HG03135 (cell line): Measurements from ENCODE around the gene WFDC8.
"Not testable (repeated sequence)": the region's sequence is repeated elsewhere in the genome, so short reads cannot be mapped to it uniquely, and the experiment has no call there.

ENCODE experiments used
- ATAC-seq: cut with Tn5 transposase; IDR thresholded peaks from one replicate; pipeline ENCODE4 v1.9.1; 2021; ENCODE audit warnings: mild to moderate bottlenecking, moderate library complexity; ENCODE audit not compliant: unreplicated experiment

Gene WFDC8

DNA sequence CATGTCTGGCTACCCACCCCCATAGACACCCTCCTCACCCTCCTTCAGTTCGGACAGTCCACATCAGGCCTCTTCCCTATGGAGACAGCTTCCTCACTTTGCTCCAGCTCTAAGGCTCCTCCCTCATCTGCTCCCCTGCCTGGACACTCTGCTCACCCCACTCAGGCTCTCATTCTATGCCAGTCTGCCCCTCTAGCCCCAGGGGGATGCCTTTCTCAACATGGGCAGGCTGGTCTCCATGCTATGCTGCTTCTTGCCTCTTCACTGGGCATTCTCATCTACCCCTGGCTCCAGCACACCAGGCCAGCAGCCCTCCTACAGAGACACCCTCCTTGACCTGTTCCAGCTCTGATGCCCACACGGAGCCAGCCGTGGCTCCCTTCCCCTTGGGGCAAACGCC lies at the start of gene WFDC8:
Gene WFDC8 (minus strand): TSS at position 101 of the 400 bp plus-strand sequence. CDS start 37 bp downstream, at position 64.
- ATAC-seq = no peak

DNA sequence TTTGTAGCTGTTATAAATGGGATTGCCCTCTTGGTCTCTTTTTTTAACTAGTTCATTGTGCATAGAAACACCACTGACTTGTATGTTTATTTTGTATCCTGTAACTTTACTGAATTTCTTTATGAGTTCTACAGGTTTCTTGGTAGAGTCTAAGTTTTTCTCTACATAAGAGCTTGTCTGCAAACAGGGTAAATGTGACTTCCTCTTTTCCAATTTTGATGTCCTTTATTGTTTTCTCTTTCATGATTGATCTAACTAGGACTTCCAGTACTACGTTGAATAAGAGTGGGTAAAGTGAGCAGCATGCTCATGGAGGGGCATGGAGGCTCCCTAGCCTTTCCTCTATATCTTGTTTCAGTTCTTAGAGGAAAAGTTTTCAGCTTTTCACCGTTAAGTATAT lies 47.5 kb upstream of the WFDC8 start:
- no peak for ATAC-seq

DNA sequence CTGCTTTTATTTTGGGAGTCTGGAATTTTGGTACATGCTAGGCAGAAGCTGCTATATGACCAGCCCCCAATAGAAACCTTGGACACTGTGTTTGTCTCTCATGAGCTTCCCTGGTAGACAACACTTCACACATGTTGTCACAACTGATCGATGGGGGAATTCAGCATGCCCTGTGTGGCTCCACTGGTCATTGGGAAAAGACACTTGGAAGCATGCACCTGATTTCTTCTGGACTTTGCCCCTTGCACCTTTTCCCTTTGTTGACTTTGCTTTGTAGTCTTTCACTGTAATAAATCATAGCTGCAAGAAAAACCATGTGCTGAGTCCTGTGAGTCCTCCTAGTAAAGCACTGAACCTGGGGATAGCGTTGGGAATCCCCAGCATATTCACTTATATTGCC lies 42.5 kb upstream of the WFDC8 start:
- no peak for ATAC-seq

DNA sequence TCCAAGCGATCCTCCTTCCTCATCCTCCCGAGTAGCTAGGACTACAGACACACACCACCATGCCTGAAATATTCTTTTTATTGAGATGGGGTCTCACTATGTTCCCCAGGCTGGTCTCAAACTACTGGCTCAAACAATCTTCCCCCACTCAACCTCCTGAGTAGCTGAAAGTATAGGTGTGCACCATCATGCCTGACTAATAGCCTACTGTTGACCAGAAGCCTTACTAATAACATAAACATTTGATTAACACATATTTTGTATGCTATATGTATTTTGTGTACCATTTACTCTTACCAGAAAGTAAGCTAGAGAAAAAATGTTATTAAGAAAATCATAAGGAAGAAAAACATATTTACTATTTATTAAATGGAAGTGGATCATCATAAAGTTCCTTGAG lies 38.5 kb upstream of the WFDC8 start:
- no peak for ATAC-seq

DNA sequence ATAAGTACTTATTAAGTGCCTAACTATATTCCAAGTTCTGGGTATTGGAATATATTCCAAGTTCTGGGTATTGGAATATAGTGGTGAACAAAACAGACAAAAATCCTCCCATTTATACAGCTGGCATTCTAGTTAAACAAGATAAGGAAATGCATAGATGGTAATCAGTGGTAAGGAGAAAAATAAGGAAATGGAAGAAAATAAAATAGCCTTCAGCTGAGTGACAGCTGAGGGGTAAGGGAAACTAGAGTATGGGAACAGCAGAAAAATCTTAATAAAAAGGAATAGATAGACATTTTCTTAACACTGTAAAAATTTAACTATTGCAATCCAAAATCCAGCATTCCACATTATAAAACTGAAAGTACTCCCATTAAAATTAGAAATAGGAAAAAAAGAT lies 33.2 kb upstream of the WFDC8 start:
- ATAC-seq = no peak

DNA sequence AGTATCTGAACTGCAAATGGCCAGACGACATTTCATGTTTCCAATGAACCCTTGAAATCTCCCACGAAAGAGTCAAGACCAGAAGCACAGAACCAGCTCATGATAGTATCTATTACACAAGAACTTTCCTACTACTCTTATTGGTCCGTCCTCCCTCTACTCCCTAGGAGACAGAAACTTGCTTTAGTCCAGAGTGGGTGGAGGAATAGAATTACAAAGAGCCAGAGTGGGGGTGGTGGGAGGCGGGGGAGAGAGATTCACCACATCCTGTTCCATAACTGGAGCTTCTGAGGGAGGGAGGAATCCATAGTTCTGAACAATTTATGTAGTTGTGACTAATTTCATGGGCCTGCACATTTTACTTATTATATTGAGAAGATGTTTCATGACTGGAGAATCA lies 32.0 kb upstream of the WFDC8 start:
- no peak for ATAC-seq

DNA sequence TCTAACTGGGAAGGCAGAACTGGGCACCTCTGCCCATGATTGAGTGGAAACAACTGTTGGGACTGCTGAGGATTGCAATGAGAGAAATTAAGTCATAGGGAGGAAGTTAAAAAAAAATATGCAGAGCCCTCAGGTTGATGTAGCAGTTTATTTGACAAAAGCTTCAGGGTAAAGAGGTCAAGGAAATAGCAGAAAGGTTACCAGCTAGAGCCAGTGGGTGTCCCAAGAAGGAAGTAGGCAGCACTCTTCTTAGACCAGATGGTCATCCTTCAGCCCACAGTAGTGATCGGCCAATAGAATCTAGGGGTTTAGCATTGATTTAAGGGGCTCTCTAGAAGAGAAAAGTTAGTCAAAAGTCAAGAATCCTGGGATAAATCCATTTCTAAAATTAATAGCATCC lies 28.7 kb upstream of the WFDC8 start:
- ATAC-seq = no peak

DNA sequence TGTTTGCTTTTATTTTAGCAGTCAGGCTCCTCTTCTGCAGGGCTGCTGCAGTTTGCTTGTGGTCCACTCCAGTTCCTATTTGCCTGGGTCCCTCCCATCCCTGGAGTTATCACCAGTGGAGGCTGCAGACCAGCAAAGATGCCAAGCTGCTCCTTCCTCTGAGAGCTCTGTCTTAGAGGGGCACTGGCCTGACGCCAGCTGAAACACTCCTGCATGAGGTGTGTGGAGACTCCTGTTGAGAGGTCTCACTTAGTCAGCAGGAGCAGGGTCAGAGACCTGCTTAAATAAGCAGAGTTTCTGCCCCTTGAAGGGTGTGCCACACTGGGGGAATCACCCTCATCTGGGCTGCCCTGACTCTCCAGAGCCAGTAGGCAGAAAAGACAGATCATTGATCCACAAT lies 16.2 kb upstream of the WFDC8 start:
- ATAC-seq = no peak

DNA sequence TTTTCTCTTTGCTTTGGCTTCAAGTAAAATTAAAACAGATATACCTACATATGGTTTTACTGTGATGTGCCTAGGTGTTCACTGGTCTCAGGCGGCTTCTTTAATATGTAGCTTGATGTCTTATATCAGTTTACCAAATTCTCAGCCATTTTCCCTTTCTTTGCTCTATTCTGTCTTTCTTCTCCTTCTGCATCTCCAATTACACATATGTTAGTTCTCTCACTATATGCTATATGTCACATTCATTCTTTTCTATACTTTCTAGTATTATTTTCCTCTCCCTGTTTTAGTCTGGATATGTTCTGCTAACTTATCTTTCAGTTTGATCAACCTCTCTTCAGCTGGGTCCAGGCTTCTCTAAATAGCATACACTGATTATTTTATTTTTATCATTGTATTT lies 14.4 kb upstream of the WFDC8 start:
- no peak for ATAC-seq

DNA sequence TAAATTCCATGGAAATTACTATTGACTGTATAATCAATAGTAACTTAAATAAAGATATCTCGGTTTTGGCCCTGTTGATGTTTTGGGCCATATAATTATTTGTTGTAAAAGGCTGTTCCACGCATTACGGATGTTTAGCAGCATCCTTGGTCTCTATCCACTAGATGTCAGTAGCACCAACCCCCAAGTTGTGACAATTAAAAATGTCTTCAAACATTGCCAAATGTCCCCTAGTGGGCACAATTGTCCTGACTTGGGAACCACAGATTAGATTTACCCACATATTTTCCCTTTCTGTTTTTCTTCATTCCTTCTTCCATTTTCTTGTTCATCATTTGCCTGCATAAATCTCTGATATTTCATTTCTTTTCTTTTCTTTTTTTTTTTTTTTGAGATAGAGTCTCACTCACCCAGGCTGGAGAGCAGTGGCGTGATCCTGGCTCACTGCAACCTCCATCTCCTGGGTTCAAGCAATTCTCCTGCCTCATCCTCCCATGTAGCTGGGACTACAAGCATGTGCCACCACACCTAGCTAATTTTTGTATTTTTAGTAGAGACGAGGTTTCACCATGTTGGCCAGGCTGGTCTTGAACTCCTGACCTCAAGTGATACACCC lies 13.6 kb upstream of the WFDC8 start:
- no peak for ATAC-seq

DNA sequence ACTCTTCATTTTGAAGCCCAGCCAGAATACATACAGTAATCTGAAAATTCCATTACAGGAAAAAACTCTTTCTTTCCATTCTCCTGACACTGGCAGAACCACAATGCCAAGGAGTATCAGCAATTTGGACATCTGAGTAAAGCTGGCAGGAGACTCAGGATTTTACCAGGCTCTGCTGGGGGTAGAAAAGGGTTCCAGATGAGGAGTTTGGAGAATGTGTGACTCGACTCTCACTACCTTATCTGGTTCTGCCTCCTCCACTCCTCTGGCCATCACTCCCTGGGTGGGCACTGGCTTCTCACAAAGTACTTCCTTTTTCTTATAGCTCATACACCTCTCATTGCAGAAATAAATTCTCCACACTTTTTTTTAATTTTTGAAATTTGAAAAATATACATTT lies 10.6 kb upstream of the WFDC8 start:
- ATAC-seq = no peak

DNA sequence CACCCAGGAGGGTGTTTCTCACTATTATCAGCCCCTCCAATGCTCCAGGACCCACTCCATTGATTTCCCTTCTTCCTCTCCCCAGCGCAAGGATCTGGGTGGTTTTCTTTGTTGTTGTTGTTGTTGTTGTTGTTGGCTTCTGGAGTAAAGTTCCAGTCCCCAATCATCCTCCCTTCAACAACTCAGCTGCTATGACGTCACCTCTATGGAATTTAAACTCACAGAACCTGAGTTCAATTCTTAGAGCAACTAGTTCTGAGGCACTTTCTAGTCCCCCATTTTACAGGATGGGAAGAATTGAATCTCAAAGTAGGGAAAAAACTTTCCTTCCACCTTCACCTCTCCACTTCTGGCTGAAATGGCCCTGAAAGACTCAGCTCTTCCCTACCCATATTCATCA lies 9.7 kb upstream of the WFDC8 start:
- ATAC-seq = no peak

DNA sequence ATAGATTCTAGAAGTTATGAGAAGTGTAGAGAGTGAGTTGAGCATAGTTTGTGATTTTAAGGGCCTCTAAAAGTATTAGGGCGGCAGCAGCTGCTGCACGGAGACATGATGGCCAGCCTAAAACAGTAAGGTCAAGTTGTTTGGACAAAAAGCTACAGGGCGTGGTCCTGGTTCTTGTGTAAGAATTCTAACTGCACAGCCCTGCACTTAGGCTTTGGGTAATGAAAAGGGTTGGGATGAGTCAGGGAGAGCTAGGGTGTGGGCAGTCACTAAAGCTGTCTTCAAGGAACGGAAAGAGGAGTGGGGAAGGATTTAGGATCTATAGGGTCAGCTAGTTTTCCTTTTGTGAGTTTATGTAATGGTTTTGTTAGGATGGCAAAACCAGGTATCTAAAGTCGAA lies 6.9 kb upstream of the WFDC8 start:
- ATAC-seq = not testable (repeated sequence)

DNA sequence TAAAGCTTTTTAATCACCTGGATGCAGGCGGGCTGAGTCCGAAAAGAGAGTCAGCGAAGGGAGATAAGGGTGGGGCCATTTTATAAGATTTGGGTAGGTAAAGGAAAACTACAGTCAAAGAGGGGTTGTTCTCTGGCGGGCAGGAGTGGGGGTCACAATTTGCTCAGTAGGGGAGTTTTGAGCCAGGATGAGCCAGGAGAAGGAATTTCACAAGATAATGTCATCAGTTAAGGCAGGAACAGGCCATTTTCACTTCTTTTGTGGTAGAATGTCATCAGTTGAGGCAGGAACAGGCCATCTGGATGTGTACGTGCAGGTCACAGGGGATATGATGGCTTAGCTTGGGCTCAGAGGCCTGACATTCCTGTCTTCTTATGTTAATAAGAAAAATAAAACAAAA lies 5.2 kb upstream of the WFDC8 start:
- not testable (repeated sequence) for ATAC-seq

DNA sequence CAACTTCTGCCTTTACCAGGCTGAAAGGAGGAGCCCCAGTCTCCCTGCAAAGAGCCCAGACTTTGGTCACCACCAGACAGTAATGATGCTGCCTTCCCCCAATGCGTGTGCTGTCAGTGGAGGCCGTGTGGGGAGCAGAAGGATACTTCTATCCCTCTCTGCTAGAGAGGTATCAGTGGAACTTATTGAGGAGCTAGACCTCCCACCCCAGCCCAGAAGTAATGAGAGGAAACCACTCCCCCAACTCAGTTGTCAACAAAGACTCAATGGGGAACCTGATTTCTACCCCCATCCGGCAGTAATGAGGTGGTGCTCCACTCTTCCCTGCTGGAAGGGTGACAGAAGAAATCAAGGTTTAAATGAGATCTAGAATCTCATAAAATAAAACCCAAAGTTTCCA lies 4.4 kb upstream of the WFDC8 start:
- ATAC-seq = no peak

DNA sequence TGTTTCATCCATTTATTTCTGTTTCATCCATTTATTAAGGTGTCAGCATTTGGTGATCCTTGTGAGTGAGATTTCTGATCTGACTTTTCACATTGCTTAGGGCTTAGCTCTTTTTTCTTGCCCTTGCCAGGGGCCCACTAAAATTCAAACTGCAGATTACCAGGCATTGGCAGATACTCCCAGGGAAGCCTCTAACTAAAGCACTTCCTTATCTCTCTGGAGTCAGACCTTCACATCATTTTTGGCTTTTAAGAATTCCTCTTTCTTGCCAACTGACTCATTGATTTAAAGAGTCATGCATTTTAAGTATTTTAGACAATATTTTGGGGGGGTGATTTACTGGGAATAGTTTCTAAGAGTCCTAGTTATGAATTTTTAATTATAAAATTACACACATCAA lies 2.6 kb upstream of the WFDC8 start:
- ATAC-seq = no peak

DNA sequence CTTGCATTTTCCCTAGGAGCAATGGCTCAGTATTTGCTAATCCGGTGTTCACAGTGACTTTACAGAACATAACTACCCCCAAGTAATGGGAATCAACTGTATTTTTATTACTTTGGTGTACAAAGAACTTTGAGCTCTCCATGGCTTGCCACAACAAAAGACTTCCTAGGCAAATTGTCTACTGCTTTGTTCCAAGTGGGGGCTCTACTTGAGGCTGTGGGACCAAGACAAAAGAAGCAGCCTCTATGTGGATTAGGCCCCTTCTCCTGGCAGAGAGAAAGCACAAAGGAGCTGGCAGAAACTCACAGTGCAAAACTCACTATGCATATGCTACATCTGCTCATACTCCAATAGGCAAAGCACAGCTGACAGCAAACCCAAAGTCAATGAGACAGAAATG lies 853 bp downstream of the WFDC8 start:
- no peak for ATAC-seq

DNA sequence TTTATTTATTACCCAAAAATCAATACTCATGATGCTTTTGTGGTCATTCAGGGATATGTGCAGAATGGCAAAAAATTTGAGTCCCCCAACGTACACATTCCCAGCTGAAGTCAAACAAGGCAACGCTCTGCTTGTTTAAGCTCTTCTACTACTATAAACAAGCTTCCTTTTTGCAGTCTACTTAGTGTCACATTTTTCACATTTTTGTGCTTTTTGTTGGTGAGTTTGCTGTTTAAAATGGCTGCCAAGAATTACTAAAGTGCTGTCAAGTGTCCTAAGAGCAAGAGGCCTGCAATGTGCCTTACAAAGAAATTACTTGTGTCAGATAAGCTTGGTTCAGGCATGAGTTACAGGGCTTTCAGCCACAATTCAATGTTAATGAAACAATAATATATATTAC lies 2.1 kb downstream of the WFDC8 start:
- ATAC-seq = no peak

DNA sequence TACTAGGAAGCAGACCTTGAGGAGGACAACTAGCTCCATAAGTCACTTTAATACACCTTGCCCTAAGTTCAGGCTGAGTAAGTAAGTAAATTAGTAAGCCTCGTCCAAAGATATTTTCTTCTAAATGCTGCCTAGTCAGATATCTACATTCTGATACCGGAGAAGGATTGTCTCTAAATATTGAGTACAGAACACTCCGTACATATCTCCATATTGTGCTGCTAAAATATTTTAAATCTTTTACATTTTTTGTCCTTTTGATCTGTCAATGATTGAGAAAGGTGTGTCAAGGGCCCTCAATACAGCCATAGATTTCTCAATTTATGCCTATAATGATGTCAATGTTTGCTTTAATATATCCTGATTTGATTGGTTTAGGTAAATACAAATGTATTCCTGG lies 3.2 kb downstream of the WFDC8 start:
- no peak for ATAC-seq

DNA sequence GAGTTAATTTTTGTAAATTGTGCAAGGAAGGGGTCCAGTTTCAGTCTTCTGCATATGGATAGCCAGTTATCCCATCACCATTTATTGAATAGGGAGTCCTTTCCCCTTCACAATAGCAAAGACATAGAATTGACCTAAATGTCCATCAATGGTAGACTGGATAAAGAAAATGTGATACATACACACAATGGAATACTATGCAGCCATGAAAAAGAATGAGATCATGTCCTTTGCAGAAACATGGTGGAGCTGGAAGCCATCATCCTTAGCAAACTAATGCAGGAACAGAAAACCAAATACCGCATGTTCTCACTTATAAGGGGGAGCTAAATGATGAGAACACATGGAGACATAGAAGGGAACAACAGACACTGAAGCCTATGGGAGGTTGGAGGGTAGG lies 9.4 kb downstream of the WFDC8 start:
- not testable (repeated sequence) for ATAC-seq

DNA sequence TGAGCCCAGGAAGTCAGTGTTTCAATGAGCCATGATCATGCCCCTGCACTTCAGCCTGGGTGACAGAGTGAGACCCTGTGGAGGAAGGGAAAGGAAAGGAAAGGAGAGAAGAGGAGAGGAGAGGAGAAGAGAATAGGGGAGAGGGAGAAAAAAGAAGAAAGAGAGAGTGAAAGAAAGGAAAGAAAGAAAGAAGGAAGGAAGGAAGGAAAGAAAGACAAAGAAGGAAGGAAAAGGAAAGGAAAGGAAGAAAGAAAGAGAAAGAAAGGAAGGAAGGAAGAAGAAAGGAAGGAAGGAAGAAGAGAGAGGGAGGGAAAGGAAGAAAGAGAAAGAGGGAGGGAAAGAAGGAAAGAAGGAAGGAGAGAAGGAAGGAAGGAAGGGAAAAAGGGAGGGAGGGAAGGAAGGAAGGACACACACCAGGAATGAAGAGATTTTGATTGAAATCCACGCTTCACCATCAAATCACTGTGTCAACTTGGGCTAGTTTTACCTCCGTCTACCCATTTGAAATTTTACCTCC lies 14.3 kb downstream of the WFDC8 start:
- ATAC-seq = no peak

DNA sequence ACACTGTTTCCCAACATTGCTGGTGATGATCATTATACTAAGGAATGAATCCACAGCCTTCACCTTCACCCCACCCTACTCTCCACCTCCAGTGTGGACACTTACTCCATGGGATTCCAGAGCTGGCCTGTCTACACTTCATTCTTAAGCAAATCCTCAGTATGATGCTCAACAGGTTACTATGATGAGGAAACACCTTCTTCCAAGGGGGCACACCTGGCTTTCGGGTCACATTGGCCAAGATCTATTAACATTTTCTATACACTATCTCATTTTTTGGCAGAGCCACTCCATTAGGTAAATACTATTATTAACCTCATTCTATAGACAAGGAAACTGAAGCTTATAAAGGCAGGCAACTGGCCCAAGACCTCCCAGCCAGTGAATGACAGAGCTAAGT lies 23.9 kb downstream of the WFDC8 start:
- no peak for ATAC-seq

DNA sequence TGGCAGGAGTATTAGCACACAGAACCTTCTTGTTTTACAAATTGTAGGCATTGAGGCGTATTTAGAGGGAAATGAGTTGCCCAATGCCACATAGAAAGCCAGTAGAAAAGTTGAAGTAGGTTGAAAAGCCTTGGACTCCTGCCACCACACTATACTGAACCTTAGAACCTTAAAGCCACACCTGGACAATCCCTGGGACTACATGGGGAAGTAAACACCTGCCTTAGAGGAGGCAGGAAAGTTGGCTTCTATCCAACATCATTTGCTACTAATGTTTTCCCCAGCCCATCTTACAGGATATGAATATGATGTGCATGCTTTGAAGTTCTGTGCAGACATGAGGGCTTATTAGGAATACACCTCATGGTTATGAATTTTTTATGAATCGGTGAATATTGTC lies 26.6 kb downstream of the WFDC8 start:
- ATAC-seq = no peak
